HL-60 (cell line): ENCODE data around the gene HSPA12A.

ENCODE experiments used
- DNase-seq, 2 experiments: peaks; one replicate each; pipeline ENCODE4 v3.0.0-alpha.2; 2010 to 2020; ENCODE audit warnings: low read depth in 1 of 2, low spot score in 1 of 2
- H3K27ac ChIP-seq: fragments of 250-450 bp; sonication (Bioruptor Pico); replicated peaks from 2 replicates; pipeline ENCODE4 v1.5.1; 2020; ENCODE audit warnings: mild to moderate bottlenecking, moderate library complexity
- H3K27me3 ChIP-seq: fragments of 250-450 bp; sonication (Bioruptor Pico); 2 replicates; pipeline ENCODE4 v1.5.1; 2021; ENCODE audit warnings: mild to moderate bottlenecking, moderate library complexity; ENCODE audit not compliant: insufficient read depth, poor library complexity, severe bottlenecking
- H3K4me3 ChIP-seq: replicated peaks from 2 replicates; pipeline ENCODE4 v1.5.1; 2011; ENCODE audit warnings: mild to moderate bottlenecking, control low read depth, low read length; ENCODE audit not compliant: insufficient read depth
- CTCF ChIP-seq: IDR thresholded peaks from one replicate; pipeline ENCODE4 v1.5.1; 2011; ENCODE audit warnings: low read length, control low read depth, inconsistent platforms; ENCODE audit not compliant: insufficient read depth
- GABPA ChIP-seq: IDR thresholded peaks from 2 replicates; pipeline ENCODE4 v1.6.1; 2012; ENCODE audit warnings: low read depth
- POLR2AphosphoS5 ChIP-seq: IDR thresholded peaks from 2 replicates; pipeline ENCODE4 v1.6.1; 2012; ENCODE audit warnings: low read depth
- REST ChIP-seq: IDR thresholded peaks from 2 replicates; pipeline ENCODE4 v1.6.1; 2012; ENCODE audit warnings: low read depth; ENCODE audit not compliant: insufficient replicate concordance
- SPI1 ChIP-seq: IDR thresholded peaks from 2 replicates; pipeline ENCODE4 v1.6.1; 2012; ENCODE audit warnings: low read depth, mild to moderate bottlenecking, borderline replicate concordance

Gene HSPA12A

GRCh38 chr10:116721547-116722392, 20.6 kb downstream of the HSPA12A start:
- Histone ChIP-seq H3K27me3 (no peaks in the 10 kb centered on the region), H3K27ac (no peak overlapping the region), H3K4me3 (no peak overlapping the region)
- no peak for TF ChIP-seq SPI1
- no peak for TF ChIP-seq CTCF
- no peak for TF ChIP-seq REST
- TF ChIP-seq GABPA: no peak
- no peak for TF ChIP-seq POLR2AphosphoS5
- no peak for DNase-seq

- no peak for DNase-seq
- Histone ChIP-seq H3K27me3 (no peaks in the 10 kb centered on the region), H3K27ac (no peak overlapping the region), H3K4me3 (no peak overlapping the region)
- no peak for TF ChIP-seq REST
- TF ChIP-seq CTCF: no peak
- no peak for TF ChIP-seq POLR2AphosphoS5
- no peak for TF ChIP-seq GABPA
- TF ChIP-seq SPI1: no peak
Observed at GRCh38 chr10:116720668-116721546, 21.5 kb downstream of the HSPA12A start.

DNA sequence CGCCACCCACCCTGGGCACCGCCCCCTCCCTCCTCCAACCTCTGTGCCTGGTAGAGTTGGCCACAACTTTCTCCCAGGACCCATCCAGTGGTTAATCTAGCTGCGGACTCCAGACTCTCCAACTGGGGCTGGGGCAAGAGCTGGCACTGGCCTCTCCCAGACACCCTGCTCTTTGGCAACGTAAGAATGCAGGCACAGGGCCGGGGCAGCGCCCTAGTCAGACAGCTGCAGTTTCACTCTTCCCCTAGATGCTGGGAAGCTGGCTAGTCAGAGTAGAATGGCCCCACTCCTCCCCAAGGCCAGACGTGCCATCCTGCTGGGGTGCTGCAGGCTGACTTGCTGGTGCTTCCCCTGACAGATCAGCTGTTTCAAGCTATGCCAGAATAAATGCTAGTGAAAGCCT, 22.1 kb downstream of the HSPA12A start:
- no peak for TF ChIP-seq POLR2AphosphoS5
- no peak for TF ChIP-seq SPI1
- no peak for TF ChIP-seq GABPA
- TF ChIP-seq REST: no peak
- no peak for TF ChIP-seq CTCF
- no peak for DNase-seq

More for the DNA sequence above, 22.1 kb downstream of the HSPA12A start:
- no peak overlapping the region for H3K4me3 ChIP-seq
- H3K27me3 ChIP-seq: no peaks in the 10 kb centered on the region
- H3K27ac ChIP-seq: no peak overlapping the region
